ENCODE measurements around the gene HHIPL1.

Gene HHIPL1

GRCh38 chr14:99689266-99690236 is 44.6 kb downstream of the HHIPL1 start:
- no peak for DNase-seq (ENCODE audit: low spot score)

- DNase-seq (ENCODE audit: low spot score) = no peak
Observed at GRCh38 chr14:99690636-99691035, 45.7 kb downstream of the HHIPL1 start.

GRCh38 chr14:99691111-99691885 is 46.4 kb downstream of the HHIPL1 start:
- DNase-seq (ENCODE audit: low spot score) = no peak

GRCh38 chr14:99693918-99694317 is 49.0 kb downstream of the HHIPL1 start:
- no peak for DNase-seq (ENCODE audit: low spot score)

GRCh38 chr14:99696929-99697328 is 52.0 kb downstream of the HHIPL1 start:
- no peak for DNase-seq (ENCODE audit: low spot score)

- DNase-seq (ENCODE audit: low spot score) = no peak
Observed at GRCh38 chr14:99698236-99698635, 53.3 kb downstream of the HHIPL1 start.

GRCh38 chr14:99698642-99699041 is 53.7 kb downstream of the HHIPL1 start:
- DNase-seq (ENCODE audit: low spot score) = no peak

- DNase-seq (ENCODE audit: low spot score) = no peak
Observed at GRCh38 chr14:99699085-99699760, 54.3 kb downstream of the HHIPL1 start.

GRCh38 chr14:99699861-99700260 is 54.9 kb downstream of the HHIPL1 start:
- DNase-seq (ENCODE audit: low spot score) = no peak

- DNase-seq (ENCODE audit: low spot score) = no peak
Observed at GRCh38 chr14:99700379-99700778, 55.5 kb downstream of the HHIPL1 start.

- DNase-seq (ENCODE audit: low spot score) = no peak
Observed at GRCh38 chr14:99701260-99701659, 56.3 kb downstream of the HHIPL1 start.

- no peak for DNase-seq (ENCODE audit: low spot score)
Observed at GRCh38 chr14:99702115-99702514, 57.2 kb downstream of the HHIPL1 start.

- DNase-seq (ENCODE audit: low spot score) = no peak
Observed at GRCh38 chr14:99703381-99703780, 58.5 kb downstream of the HHIPL1 start.

- no peak for DNase-seq (ENCODE audit: low spot score)
Observed at GRCh38 chr14:99704037-99704436, 59.1 kb downstream of the HHIPL1 start.

GRCh38 chr14:99706107-99706900 is 61.4 kb downstream of the HHIPL1 start:
- DNase-seq (ENCODE audit: low spot score) = no peak

GRCh38 chr14:99707420-99707819 is 62.5 kb downstream of the HHIPL1 start:
- no peak for DNase-seq (ENCODE audit: low spot score)

- no peak for DNase-seq (ENCODE audit: low spot score)
Observed at GRCh38 chr14:99707921-99708320, 63.0 kb downstream of the HHIPL1 start.

- DNase-seq (ENCODE audit: low spot score) = no peak
Observed at GRCh38 chr14:99708449-99708848, 63.5 kb downstream of the HHIPL1 start.

GRCh38 chr14:99713972-99714371 is 69.0 kb downstream of the HHIPL1 start:
- DNase-seq (ENCODE audit: low spot score) = no peak

GRCh38 chr14:99715266-99716000 is 70.5 kb downstream of the HHIPL1 start:
- DNase-seq (ENCODE audit: low spot score) = no peak

All from CD4-positive, alpha-beta T cell treated with Interleukin-6 at 100 ng/mL for 8 hours (primary cell).